Thyroid gland (tissue), 4 donors: ENCODE results near the gene SRRM2. TPM values are rescaled to one million over a fixed set of nuclear protein-coding genes. Genes with fewer than 3 reads are reported as not detected.

Source experiments
- DNase-seq, 2 donors: peaks; one replicate each; pipeline ENCODE4 v3.0.0-alpha.2; 2019
- H3K27ac ChIP-seq, 3 donors: fragments of 200-600 bp; sonication (generic); 1 replicate in 2 of 3; 2 replicates in 1 of 3; pipeline ENCODE4 v1.5.1; 2016 to 2019; ENCODE audit warnings: mild to moderate bottlenecking in 1 of 3, moderate library complexity in 1 of 3
- H3K27me3 ChIP-seq: fragments of 200-600 bp; sonication (generic); one replicate; pipeline ENCODE4 v1.5.1; 2019
- H3K36me3 ChIP-seq, 2 donors: fragments of 200-600 bp; sonication (generic); one replicate each; pipeline ENCODE4 v1.5.1; 2016 to 2019
- H3K4me1 ChIP-seq, 2 donors: fragments of 200-600 bp; sonication (generic); one replicate each; pipeline ENCODE4 v1.5.1; 2017 to 2019
- H3K4me3 ChIP-seq, 3 donors: fragments of 200-600 bp; sonication (generic); replicated peaks in 1 of 3; 1 replicate in 2 of 3; 2 replicates in 1 of 3; pipeline ENCODE4 v1.5.1; 2016; ENCODE audit warnings: mild to moderate bottlenecking in 1 of 3
- H3K9me3 ChIP-seq: fragments of 200-600 bp; sonication (generic); one replicate; pipeline ENCODE4 v1.5.1; 2017
- POLR2A ChIP-seq, 2 donors: fragments of 450-650 bp; IDR thresholded peaks; one replicate each; pipeline ENCODE4 v1.6.1; 2017; ENCODE audit warnings: antibody characterized with exemption in 2 of 2, mild to moderate bottlenecking in 2 of 2, moderate library complexity in 1 of 2
- WGBS, 2 donors: methylation state at CpG; one replicate each; pipeline ENCODE4 v1.1.5; 2017; 5-methylcytosine and 5-hydroxymethylcytosine counted together
- intact Hi-C: fragments of 100-400 bp; cut with DNase I; formaldehyde crosslinking; loops from one replicate; pipeline ENCODE4 v1.15.1; 2023
- total RNA-seq, 4 donors: library from RNA; depleted of rRNA; stranded (reverse); fragments of >200 nt; gene quantifications; one replicate each; pipeline ENCODE4 v1.2.3, GENCODE V29; 2016
- TF ChIP-seq, protein P1 (sequence below), 6 experiments: fragments of 200-600 bp in 3 of 6; fragments of 450-650 bp in 3 of 6; sonication (generic) in 3 of 6; IDR thresholded peaks; one replicate each; pipeline ENCODE4 v1.5.1; 2016 to 2019; ENCODE audit warnings: antibody characterized with exemption in 6 of 6, mild to moderate bottlenecking in 2 of 6, inconsistent platforms in 1 of 6, moderate library complexity in 1 of 6

SRRM2 gene
- total RNA-seq, 4 donors from 2014 or later = 262 to 378 (median 312) TPM

- TF ChIP-seq, protein P1, sequence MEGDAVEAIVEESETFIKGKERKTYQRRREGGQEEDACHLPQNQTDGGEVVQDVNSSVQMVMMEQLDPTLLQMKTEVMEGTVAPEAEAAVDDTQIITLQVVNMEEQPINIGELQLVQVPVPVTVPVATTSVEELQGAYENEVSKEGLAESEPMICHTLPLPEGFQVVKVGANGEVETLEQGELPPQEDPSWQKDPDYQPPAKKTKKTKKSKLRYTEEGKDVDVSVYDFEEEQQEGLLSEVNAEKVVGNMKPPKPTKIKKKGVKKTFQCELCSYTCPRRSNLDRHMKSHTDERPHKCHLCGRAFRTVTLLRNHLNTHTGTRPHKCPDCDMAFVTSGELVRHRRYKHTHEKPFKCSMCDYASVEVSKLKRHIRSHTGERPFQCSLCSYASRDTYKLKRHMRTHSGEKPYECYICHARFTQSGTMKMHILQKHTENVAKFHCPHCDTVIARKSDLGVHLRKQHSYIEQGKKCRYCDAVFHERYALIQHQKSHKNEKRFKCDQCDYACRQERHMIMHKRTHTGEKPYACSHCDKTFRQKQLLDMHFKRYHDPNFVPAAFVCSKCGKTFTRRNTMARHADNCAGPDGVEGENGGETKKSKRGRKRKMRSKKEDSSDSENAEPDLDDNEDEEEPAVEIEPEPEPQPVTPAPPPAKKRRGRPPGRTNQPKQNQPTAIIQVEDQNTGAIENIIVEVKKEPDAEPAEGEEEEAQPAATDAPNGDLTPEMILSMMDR (IDR thresholded peaks at IDR 0.05) = no peak
- TF ChIP-seq POLR2A (IDR thresholded peaks at IDR 0.05) = no peak
- peaks cover 14% of the 10 kb centered on the region for H3K27me3 ChIP-seq
- DNase-seq = no peak
- H3K27ac ChIP-seq = no peak overlapping the region
- H3K4me3 ChIP-seq = no peak overlapping the region
- intact Hi-C loops = no loop called here
- H3K4me1 ChIP-seq = peaks cover 0 to 8% of the 10 kb centered on the region in 2 donors
- WGBS, 2 donors = 61 to 64% methylated on average over 14 to 15 of the region's 15 CpGs
- H3K9me3 ChIP-seq = no peaks in the 10 kb centered on the region
- H3K36me3 ChIP-seq = no peaks in the 10 kb centered on the region
Observed at GRCh38 chr16:2786061-2786825, 33.8 kb downstream of the SRRM2 start.

DNA sequence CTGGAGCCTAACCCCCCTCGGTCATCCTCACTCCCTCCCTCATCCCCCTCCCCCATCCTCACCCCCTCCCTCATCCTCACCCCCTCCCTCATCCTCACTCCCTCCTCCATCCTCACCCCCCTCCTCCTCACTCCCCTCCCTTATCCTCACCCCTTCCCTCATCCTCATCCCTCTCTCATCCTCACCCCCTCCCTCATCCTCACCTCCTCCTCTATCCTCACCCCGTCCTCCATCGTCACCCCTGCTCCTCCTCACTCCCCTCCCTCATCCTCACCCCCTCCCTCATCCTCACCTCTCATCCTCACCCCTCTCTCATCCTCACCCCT, 34.4 kb downstream of the SRRM2 start:
- peaks cover 0 to 8% of the 10 kb centered on the region in 2 donors for H3K4me1 ChIP-seq
- H3K4me3 ChIP-seq = no peak overlapping the region
- 51 to 71% methylated on average over 3 of the region's 3 CpGs for WGBS, 2 donors
- H3K27ac ChIP-seq = no peak overlapping the region
- no peak for DNase-seq
- H3K27me3 ChIP-seq = peaks cover 14% of the 10 kb centered on the region
- no peaks in the 10 kb centered on the region for H3K36me3 ChIP-seq
- no peak for TF ChIP-seq POLR2A (IDR thresholded peaks at IDR 0.05)
- TF ChIP-seq, protein P1 (IDR thresholded peaks at IDR 0.05) = no peak
- intact Hi-C loops = no loop called here
- H3K9me3 ChIP-seq = no peaks in the 10 kb centered on the region

DNA sequence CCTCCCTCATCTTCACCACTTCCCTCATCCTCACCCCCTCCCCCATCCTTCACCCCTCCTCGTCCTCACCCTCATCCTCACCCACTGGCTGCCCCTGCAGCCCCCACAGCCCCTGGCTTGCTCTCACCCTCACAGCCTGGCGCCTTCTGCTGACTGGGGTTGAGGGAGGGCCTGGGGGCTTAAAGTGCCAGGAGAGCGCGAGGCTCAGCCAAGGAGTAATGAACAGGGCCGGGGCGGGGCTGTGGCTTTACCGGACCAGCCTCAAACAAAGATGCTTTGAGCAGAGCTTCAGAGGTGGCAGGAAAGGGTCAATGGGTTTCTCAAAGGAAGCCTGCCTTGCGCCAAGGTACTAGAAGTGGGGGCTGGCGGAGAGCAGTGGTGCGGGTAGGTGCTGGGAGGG, 35.0 kb downstream of the SRRM2 start, which contains the start of gene PRSS33:
TSS of gene PRSS33 (minus strand) at position 155 of the 400 bp plus-strand sequence. CDS start 1,013 bp downstream, outside the sequence.
- TF ChIP-seq, protein P1 (IDR thresholded peaks at IDR 0.05) = no peak
- no peak for TF ChIP-seq POLR2A (IDR thresholded peaks at IDR 0.05)
- 15 to 23% methylated on average over 9 to 10 of the region's 10 CpGs for WGBS, 2 donors

DNA sequence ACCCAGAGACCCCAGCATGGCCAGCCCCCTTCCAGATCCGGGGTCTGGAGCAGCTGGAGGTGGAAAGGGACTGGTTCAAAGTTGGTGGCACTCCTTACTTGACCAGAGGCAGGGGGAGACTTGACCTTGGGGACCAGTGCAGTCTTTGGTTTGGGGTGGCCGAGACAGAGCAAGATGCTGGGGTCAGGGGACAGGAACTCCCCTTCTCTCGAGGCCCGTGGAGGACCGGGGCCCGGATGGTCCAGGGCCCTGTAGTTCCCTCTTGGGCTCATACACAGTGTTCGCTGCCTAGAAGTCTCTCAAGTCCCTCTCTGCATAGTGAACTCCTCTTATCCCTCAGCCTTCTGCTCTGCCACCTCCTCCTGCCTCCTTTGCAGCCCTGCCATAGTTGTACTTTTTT, 35.5 kb downstream of the SRRM2 start:
- intact Hi-C loops = no loop called here
- no peak overlapping the region for H3K4me3 ChIP-seq
- 37 to 38% methylated on average over 6 to 7 of the region's 7 CpGs for whole genome bisulfite sequencing, 2 donors

More for the DNA sequence above, 35.0 kb downstream of the SRRM2 start, which contains the start of gene PRSS33:
- intact Hi-C loops = no loop called here
- Histone ChIP-seq H3K9me3 (no peaks in the 10 kb centered on the region), H3K36me3 (no peaks in the 10 kb centered on the region), H3K27ac (no peak within 1 kb of the TSS), H3K4me1 (peaks cover 0 to 8% of the 10 kb centered on the region in 2 donors), H3K4me3 (no peak within 1 kb of the TSS), H3K27me3 (peaks cover 14% of the 10 kb centered on the region)
- no peak for DNase-seq

DNA sequence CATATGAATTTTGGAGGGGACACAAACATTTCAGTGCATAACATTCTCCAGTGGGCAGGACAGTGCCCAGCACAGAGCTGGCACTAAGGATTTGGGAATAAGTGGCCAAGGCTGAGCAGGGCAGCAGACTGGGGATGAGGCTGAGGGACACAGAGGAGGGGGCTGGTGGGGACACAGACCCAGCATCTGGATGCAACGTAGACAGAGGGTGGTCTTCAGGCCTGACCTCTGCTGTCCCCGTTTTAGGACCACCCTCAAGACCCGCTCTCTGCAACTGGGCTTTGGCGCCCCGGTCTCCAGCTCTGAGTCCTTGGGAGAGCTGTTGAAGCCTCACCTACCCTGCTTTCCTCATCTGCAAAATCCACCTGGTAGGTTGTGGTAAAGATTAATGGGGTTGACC, 38.2 kb downstream of the SRRM2 start:
- DNase-seq = no peak
- no peaks in the 10 kb centered on the region for H3K9me3 ChIP-seq
- intact Hi-C loops = no loop called here
- 76 to 79% methylated on average over 5 of the region's 5 CpGs for WGBS, 2 donors
- peaks cover 4% of the 10 kb centered on the region for H3K27me3 ChIP-seq
- no peak overlapping the region for H3K27ac ChIP-seq
- H3K36me3 ChIP-seq = no peaks in the 10 kb centered on the region
- H3K4me3 ChIP-seq = no peak overlapping the region
- peaks cover 0 to under 1% of the 10 kb centered on the region in 2 donors for H3K4me1 ChIP-seq
- TF ChIP-seq, protein P1 (IDR thresholded peaks at IDR 0.05) = no peak
- TF ChIP-seq POLR2A (IDR thresholded peaks at IDR 0.05) = no peak

More for the DNA sequence above, 35.5 kb downstream of the SRRM2 start:
- Histone ChIP-seq H3K27ac (no peak overlapping the region), H3K36me3 (no peaks in the 10 kb centered on the region), H3K27me3 (peaks cover 14% of the 10 kb centered on the region), H3K9me3 (no peaks in the 10 kb centered on the region), H3K4me1 (peaks cover 0 to 8% of the 10 kb centered on the region in 2 donors)
- DNase-seq = no peak
- no peak for TF ChIP-seq POLR2A (IDR thresholded peaks at IDR 0.05)
- TF ChIP-seq, protein P1 (IDR thresholded peaks at IDR 0.05) = no peak
